Posterior cingulate gyrus (tissue), 11 donors: ENCODE data around the gene TBKBP1.

Experiments
- DNase-seq, 10 donors: peaks; one replicate each; pipeline versions ENCODE4 v3.0.0 to v3.0.0-alpha.2; 2020 to 2021; ENCODE audit warnings: mixed read lengths in 3 of 10
- intact Hi-C: fragments of 100-400 bp; cut with DNase I; formaldehyde crosslinking; loops from one replicate; pipeline ENCODE4 v1.15.1; 2023

TBKBP1 gene

DNA sequence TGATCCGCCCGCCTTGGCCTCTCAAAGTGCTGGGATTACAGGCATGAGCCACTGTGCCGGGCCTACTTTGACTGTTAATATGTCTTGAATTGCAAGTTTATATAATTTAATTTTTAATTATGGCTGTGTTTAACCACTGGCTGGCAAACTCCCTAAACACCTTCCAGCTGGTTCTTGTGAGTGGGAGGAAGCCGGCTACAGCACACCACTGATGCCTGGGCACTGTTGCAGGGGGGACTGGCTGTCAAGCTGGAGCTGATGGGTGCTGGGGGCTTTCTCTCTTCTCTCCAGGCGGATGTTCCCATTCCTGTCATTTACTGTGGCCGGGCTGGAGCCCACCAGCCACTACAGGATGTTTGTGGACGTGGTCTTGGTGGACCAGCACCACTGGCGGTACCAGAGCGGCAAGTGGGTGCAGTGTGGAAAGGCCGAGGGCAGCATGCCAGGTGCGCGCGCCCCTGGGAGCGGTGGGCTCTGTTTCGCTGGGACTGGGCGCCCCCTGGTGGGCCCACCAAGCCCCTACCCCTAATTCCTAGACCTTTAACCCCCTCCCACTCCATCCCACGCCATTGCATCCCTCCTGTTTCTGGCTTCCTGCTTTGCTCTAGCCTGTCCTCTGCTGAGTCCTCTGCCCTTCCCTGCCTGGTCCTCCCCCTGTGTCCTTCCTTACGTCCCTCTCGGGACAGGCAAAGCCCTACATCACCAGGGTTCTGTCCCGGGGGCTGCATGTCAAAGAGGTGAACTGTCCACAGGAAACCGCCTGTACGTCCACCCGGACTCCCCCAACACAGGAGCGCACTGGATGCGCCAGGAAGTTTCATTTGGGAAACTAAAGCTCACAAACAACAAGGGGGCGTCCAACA lies 48.6 kb downstream of the TBKBP1 start:
- intact Hi-C loops, result loop anchor here (5.0 kb wide), 2 partner anchors 45 to 80 kb away; no protein-coding TSS in a partner anchor

DNA sequence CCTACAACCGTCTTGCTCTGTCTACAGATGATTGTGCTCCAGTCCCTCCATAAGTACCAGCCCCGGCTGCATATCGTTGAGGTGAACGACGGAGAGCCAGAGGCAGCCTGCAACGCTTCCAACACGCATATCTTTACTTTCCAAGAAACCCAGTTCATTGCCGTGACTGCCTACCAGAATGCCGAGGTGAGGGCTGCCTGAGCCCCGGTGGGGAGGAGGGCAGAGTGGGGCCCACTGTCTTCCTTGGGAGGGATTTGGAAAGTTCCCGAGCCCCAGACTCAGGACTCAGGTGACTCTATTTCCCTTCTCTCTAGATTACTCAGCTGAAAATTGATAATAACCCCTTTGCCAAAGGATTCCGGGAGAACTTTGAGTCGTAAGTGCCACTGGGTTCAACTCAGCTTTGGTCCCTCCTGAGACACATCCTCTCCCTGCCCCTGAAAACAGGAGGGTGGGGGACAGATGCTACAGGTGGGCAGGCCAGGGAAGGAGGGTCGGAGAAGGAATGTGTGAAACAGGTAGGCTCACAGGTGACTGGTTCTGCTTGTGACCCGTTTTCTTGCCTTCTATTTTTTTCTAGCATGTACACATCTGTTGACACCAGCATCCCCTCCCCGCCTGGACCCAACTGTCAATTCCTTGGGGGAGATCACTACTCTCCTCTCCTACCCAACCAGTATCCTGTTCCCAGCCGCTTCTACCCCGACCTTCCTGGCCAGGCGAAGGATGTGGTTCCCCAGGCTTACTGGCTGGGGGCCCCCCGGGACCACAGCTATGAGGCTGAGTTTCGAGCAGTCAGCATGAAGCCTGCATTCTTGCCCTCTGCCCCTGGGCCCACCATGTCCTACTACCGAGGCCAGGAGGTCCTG lies 50.4 kb downstream of the TBKBP1 start:
- intact Hi-C loops, result loop anchor here (5.0 kb wide), 2 partner anchors 47 to 82 kb away; no protein-coding TSS in a partner anchor

More for the DNA sequence above, 48.6 kb downstream of the TBKBP1 start:
- DNase-seq, result peak in 3 of 10 donors; percentile 35 to 85 (median 60)

DNA sequence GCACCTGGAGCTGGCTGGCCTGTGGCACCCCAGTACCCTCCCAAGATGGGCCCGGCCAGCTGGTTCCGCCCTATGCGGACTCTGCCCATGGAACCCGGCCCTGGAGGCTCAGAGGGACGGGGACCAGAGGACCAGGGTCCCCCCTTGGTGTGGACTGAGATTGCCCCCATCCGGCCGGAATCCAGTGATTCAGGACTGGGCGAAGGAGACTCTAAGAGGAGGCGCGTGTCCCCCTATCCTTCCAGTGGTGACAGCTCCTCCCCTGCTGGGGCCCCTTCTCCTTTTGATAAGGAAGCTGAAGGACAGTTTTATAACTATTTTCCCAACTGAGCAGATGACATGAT lies 51.0 kb downstream of the TBKBP1 start:
- intact Hi-C loops, result no loop called here
- peak in 1 of 10 donors; percentile 77 for DNase-seq

More for the DNA sequence above, 50.4 kb downstream of the TBKBP1 start:
- peak in 1 of 10 donors; percentile 53 for DNase-seq

DNA sequence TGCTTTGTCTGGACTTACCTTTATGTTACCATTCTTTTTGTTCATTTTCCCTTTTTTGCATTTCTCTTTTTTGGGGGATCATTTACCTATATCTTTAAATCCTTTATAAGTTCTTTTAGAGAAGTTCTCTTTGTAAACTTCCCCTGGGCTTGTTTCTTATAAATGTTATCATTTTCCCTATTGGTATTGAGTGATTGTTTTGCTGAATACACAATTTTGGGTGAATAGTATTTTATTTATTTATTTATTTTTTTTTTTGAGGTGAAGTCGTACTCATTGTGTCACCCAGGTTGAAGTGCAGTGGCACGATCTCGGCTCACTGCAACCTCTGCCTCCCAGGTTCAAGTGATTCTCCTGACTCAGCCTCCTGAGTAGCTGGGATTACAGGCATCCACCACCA lies 57.5 kb downstream of the TBKBP1 start:
- intact Hi-C loops, result no loop called here
- DNase-seq, result no peak

DNA sequence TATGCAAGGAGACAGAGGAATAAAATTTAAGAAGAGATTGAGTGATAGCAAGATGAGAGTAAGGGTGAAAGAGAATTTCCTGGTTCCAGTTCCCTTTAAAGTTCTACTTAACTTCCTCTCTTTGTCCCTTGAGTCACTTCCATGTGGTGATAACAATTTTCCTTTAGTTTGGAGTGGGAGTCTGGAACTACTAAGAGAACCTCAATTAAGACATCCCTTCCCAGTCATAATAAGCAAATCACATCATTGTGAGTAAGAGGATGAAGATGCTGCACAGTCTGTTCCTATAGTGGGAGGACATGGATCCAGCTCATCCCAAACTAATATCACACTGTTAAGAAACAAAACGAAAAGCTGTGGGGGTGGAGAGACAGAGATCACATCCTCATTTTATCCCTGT lies 63.4 kb downstream of the TBKBP1 start:
- no peak for DNase-seq
- intact Hi-C loops, result no loop called here

DNA sequence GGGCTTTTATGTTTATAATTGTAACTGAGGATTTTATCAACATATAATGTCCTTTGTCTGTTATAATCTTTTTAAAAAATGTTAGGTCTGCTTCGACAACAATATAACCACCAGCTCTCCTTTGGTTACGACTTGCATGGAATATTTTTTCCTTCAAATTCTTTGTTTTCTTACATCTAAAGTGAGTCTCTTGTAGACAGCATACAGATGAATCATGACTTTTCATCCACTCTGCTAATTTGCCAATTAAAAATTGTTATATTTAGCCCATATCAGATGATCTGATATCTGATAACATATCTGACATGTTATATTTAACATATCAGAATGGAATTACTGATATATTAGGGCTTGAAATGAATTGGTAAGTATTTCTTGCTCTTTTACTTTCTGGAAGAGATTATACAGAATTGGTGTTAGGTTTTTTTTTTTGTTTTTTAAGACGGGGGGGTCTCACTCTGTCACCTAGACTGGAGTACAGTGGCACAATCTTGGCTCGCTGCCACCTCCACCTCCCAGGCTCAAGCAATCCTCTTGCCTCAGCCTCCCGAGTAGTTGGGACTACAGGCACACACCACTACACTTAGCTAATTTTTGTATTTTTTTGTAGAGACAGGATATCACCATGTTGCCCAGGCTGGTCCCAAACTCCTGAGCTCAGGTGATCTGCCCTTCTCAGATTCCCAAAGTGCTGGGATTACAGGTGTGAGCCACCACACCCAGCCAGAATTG lies 66.6 kb downstream of the TBKBP1 start:
- intact Hi-C loops, result no loop called here
- DNase-seq, result no peak
